Measurements from ENCODE around the gene RPS14. TPM values are rescaled to one million over a fixed set of nuclear protein-coding genes. Genes with fewer than 3 reads are reported as not detected.

The RPS14 gene
- polyA plus RNA-seq, 1 donor = 3,181 TPM

- DNase-seq (ENCODE audit: low read depth) = no peak
Measured at GRCh38 chr5:150401076-150401375, 48.5 kb downstream of the RPS14 start.

- no peak for DNase-seq (ENCODE audit: low read depth)
Measured at GRCh38 chr5:150400316-150401075, 49.0 kb downstream of the RPS14 start.

DNA sequence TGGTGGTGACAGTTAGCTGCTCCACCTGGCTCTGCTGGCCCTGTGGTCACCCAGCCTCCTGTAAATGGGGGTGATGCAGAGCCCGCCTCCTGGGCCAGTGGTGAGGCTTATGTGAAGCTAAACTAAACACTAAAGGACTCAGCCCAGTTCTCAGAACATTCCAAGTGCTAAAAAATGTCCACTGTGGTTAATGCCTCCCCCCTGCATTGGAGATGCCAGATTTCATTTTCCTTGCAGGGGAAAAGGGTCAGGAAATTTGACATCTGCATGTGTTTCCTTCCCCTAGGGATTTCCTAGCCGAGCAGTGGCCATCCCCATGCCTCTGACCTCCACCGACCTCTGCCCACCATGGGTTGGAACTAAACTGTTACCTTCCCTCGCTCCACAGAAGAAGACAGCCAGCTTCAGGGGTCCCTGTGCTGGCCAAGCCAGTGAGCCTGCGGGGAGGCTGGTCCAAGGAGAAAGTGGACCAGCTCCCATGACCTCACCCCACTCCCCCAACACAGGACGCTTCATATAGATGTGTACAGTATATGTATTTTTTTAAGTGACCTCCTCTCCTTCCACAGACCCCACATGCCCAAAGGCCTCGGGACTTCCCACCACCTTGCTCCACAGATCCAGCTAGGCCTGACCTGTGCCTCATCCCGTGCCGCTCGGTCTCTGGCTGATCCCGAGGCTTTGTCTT is 49.9 kb downstream of the RPS14 start:
- no peak for DNase-seq (ENCODE audit: low read depth)

GRCh38 chr5:150398722-150399523 is 50.6 kb downstream of the RPS14 start:
- DNase-seq (ENCODE audit: low read depth) = no peak

GRCh38 chr5:150397782-150398721 is 51.5 kb downstream of the RPS14 start:
- no peak for DNase-seq (ENCODE audit: low read depth)

DNA sequence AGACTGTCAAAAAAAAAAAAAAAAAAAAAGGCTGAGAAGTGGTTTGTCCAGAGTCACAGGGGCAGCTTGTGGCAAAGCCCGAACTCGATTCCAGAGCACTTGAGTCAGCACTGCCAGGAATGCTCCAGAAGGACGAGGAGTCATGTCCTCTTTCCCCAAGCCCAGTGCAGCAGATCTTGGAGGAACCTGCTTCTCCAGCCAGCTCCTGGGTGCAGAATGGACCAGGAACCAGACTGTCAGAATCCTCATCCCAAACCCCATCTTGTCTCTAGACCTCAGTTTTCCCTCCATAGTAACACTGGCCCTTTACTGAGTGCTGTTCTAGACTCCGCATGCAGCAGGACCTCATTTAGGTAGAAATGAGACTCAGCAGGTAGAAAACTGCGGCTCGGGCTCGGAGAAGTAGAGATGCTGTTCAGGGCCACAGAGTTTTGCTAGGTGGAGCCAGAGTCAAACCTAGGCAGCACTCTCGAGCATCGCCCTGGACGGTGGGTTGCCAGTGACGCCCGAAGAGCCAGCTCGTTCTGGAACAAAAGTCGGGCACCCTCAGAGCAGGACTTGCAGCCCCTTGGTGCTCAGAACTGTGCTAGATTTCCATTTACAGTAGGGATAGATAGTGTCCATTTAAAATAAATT is 52.3 kb downstream of the RPS14 start:
- no peak for DNase-seq (ENCODE audit: low read depth)

- no peak for DNase-seq (ENCODE audit: low read depth)
Measured at GRCh38 chr5:150396267-150396666, 53.3 kb downstream of the RPS14 start.

DNA sequence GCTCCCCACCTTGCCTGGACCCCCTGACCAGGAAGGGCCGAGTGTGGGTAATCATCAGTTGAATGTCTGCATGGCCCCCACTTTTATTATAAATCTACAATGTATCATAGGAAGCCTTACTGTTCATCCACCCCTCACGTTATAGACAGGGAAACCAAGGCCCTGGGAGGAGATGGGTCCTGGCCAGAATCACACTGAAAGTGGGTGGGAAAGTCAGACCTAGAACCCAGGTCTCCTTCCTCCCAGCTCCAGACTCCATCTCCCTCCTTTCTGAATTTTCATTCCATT is 53.9 kb downstream of the RPS14 start:
- no peak for DNase-seq (ENCODE audit: low read depth)

DNA sequence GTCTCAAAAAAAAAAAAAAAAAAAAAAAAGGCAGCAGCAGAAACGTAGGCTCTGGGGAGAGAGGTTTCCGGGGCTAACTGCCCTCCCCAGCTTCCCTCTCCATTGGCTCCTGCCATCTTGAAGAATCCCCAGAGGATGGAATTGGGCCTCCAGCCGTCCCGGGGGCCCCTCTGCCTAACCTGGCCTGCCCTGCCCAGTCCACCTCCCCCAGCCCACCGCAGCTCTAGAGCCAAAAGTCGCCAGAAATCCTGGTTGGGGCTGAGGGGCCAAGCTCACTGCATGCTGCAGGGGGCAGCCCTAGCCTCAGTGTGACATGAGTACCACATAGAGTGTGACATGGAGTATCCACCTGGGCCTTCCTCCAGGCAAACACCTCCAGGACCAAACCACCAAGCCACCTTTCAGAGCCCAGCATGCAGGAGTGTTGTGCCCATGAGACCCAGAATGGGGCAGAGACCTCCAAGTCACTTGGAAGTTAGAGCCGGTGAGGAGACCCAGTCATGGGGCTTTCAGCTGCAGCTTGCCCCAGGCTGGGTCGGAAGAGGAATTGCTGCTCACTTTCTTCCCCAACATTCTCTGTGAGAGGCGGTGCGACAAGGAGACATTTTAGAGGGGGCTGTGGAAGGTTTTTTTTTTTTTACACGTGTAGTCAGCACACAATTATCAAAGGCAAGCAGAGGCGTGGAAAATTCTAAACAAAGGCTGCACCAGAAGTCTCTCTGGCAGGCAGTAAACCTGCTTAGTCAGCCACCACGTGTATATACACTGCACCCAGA is 54.4 kb downstream of the RPS14 start:
- DNase-seq (ENCODE audit: low read depth) = no peak

DNA sequence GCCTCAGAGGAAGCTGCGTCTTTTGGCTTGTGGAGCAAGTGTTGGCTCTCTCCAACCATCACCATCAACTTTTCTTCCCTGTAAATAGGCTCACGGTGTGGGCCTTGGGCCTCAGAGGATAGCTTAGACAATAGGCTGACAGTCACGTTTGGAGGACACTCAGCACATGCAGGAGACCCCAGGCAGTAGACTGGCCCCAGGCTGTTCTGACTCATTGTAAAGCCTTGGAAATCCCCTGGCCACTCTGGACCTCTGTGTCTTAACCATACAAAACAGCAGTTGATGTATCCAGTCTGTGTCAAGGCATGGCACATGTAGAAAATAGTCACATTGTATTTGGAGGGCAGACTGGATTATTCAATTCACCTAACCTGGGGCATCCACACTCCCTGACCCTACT is 55.4 kb downstream of the RPS14 start:
- no peak for DNase-seq (ENCODE audit: low read depth)

- DNase-seq (ENCODE audit: low read depth) = no peak
Measured at GRCh38 chr5:150393096-150393645, 56.4 kb downstream of the RPS14 start.

DNA sequence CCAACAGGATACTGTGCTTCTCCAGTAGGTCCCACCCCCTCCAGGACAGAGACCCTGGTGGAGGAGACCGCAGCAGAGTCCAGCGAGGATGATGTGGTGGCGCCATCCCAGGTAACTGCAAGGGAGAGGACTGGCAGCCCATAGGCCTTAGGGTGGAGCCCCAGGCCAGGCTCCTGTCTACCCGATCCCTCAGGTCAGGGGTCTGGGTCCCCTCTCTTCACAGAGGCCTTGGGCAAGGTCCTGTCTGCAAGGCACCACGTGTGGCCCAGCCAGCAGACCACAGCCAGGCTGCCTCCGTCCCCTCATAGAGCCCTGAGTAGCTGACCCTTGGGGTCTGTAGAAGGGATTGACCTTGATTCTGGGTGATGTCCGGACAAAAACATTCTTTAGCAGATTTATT is 56.9 kb downstream of the RPS14 start:
- no peak for DNase-seq (ENCODE audit: low read depth)

Other genes starting within 250 kb of the RPS14 start
- gene CAMK2A, start 160.0 kb downstream of the RPS14 start, polyA plus RNA-seq (ENCODE audit: insufficient read length) = 96.2 TPM
- gene ARSI, start 146.8 kb downstream of the RPS14 start, polyA plus RNA-seq (ENCODE audit: insufficient read length) = 5.7 TPM
- gene TCOF1, start 92.0 kb downstream of the RPS14 start, polyA plus RNA-seq (ENCODE audit: insufficient read length) = 16.9 TPM
- gene CD74, start 36.8 kb downstream of the RPS14 start, polyA plus RNA-seq (ENCODE audit: insufficient read length) = 75.3 TPM
- 46.9 TPM for gene NDST1, start 58.4 kb upstream of the RPS14 start, polyA plus RNA-seq (ENCODE audit: insufficient read length)
- gene SYNPO, start 190.9 kb upstream of the RPS14 start, polyA plus RNA-seq (ENCODE audit: insufficient read length) = 32.3 TPM
- 13.7 TPM for gene MYOZ3, start 211.5 kb upstream of the RPS14 start, polyA plus RNA-seq (ENCODE audit: insufficient read length)

All from forelimb muscle (tissue), 1 donor.